Activated T-helper 9 cell treated with anti-CD3 and anti-CD28 coated beads, Interleukin-2, amount 50 U/mL, for 16 hours (primary cell): ENCODE results near the gene FLT3LG.
"Not testable (repeated sequence)": the region's sequence is repeated elsewhere in the genome, so short reads cannot be mapped to it uniquely, and the experiment has no call there.

Experiments used
- DNase-seq: peaks from one replicate; pipeline ENCODE4 v3.0.0-alpha.2; 2020; ENCODE audit warnings: low read depth

Gene FLT3LG

DNA sequence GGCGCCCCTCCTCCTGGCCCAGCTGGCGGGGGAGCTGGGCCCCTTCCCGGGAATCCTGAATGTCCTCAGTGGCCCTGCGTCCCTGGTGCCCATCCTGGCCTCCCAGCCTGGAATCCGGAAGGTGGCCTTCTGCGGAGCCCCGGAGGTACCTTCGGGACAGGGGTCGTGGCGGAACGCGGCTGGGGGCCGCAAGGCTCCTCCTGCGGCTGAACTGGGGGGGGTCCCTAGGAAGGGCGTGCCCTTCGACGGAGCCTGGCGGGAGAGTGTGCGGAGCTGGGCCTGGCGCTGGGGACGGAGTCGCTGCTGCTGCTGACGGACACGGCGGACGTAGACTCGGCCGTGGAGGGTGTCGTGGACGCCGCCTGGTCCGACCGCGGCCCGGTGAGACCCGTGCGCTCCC, 12.4 kb upstream of the FLT3LG start:
- no peak for DNase-seq

- DNase-seq = no peak
Measured at GRCh38 chr19:49462492-49462891, 11.5 kb upstream of the FLT3LG start.

DNA sequence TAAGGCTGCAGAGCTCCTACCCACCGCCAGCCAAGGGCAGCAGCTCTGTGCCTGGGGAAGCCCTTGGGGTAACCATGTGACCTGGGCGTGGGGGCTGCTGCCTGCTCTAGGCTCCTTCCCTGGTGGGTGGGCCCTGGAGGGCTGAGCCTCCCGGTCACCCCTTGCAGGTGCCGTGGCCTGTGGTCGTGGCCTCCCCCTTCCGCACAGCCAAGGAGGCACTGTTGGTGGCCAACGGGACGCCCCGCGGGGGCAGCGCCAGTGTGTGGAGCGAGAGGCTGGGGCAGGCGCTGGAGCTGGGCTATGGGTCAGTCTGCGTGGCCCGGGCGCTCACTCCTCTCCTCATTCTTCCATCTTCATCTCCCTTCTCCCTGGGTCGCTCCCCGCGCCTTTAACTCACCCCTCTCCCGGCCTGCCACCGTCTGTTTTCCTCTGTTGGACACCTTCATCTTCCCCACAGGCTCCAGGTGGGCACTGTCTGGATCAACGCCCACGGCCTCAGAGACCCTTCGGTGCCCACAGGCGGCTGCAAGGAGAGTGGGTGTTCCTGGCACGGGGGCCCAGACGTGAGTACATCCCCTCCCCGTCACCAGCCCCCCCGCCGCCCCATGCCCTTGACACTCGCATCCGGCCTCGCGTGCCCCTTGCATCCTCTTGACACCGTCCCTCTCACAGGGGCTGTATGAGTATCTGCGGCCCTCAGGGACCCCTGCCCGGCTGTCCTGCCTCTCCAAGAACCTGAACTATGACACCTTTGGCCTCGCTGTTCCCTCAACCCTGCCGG, 9.9 kb upstream of the FLT3LG start:
- no peak for DNase-seq

DNA sequence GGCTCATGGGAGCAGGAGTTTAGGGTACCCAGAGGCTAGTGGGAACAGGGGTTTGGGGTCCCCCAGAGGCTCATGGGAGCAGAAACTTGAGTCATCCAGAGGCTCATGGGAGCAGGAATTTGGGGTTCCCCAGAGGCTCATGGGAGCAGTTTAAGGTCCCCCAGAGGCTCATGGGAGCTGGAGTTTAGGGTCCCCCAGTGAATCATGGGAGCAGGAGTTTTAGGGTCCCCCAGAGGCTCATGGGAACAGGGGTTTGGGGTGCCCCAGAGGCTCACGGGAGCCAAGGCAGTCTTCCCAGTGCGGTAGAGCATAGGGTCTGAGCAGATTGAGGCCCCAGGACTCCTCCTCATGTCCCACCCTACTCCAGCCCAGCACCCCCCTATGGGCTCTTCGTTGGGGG, 8.6 kb upstream of the FLT3LG start:
- no peak for DNase-seq

GRCh38 chr19:49468199-49468598, 5.8 kb upstream of the FLT3LG start:
- DNase-seq = no peak

DNA sequence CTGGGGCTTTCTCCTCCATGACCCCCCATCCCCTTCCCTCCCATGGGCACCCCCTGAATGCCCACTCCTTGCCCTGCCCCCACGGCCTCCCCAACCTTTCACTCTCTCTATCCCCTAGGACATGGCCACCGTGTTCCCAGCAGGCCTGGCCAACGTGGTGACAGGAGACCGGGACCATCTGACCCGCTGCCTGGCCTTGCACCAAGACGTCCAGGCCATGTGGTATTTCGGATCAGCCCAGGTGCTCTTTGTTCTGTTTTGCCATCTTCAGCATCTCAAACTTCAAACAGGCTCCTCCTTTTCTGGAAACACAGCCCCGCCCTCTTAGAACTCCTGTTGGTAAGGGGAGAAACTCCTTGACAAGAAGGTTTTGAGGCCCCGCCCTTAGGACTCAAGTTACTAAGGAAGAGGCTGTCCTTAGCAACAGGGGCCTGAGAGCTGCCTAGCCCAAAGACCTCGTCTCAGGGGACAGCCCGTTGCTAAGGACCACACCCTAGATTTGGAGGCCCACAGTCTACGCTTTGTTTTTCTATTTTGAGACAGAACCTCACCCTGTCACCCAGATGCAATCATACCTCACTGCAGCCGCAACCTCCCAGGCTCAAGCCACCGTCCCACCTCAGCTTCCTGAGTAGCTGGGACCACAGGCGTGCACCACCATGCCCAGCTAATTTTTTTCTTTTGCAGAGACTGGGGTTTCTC, 5.1 kb upstream of the FLT3LG start:
- peak; percentile 57 for DNase-seq

DNA sequence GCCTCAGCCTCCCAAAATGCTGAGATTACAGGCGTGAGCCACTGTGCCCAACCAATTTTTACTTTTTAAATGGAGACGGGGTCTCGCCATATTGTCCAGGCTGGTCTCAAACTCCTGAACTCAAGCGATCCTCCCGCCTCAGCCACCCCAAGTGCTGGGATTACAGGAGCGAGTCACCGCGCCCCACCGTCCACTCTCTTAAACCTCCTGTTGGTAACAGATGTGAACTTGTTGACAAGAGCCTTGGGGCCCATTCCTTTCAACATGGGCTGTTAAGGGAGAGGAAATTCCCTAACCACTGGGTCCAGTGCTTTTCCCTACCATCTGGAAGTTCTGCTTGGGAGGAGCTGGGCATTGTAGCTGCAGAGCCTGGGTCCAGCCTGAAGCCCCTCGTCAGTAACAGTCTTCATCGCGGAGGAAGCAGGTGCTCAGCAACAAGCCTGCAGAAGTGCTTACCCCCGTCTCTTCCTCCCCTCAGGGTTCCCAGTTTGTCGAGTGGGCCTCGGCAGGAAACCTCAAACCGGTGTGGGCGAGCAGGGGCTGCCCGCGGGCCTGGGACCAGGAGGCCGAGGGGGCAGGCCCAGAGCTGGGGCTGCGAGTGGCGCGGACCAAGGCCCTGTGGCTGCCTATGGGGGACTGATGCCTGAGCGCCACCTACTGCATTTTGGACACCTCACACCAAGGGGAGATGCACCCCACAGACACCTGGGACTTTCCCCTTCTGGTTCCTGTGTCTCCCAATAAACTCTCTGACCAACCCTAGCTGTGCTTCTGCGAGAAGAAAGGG, 4.0 kb upstream of the FLT3LG start:
- DNase-seq = peak; percentile 64

- no peak for DNase-seq
Measured at GRCh38 chr19:49470615-49470978, 3.4 kb upstream of the FLT3LG start.

GRCh38 chr19:49472936-49473335, 1.1 kb upstream of the FLT3LG start:
- DNase-seq = no peak

- DNase-seq = not testable (repeated sequence)
Measured at GRCh38 chr19:49473501-49473867, 531 bp upstream of the FLT3LG start.

GRCh38 chr19:49474542-49474924, 518 bp downstream of the FLT3LG start:
- no peak for DNase-seq

GRCh38 chr19:49475191-49475917, 1.3 kb downstream of the FLT3LG start:
- no peak for DNase-seq

DNA sequence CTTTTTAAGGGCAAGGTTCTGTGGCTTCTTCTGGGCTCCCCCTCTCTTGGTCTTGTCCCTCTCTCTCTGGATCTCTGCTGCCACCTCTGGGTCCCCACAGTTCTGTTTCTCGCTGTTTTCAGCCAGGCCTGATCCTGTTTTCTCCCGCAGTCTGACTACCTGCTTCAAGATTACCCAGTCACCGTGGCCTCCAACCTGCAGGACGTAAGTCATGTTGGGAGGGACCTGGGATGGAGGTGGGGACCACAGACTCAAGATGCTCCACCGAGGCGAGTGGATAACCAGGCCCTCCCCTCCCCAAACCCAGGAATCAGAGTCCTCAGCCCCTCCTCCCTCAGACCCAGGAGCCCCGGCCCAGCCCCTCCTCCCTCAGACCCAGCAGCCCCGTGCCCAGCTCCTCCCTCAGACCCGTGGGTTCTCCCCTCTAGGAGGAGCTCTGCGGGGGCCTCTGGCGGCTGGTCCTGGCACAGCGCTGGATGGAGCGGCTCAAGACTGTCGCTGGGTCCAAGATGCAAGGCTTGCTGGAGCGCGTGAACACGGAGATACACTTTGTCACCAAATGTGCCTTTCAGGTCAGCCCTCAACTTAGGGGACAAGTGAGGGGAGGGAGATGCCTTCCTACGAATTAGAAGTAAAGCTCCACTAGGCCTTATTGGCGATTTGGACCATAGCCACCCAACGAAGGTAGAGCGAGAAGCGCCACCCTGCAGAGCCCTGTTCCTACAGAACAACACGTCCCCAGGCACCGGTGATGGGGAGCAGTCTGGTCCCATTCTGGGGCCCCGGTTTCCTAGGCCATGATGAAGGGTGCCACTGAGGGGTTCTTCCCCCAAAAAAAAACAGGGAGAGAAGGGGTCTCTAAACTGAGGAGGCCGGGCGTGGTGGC, 2.2 kb downstream of the FLT3LG start:
- DNase-seq = peak; percentile 66

DNA sequence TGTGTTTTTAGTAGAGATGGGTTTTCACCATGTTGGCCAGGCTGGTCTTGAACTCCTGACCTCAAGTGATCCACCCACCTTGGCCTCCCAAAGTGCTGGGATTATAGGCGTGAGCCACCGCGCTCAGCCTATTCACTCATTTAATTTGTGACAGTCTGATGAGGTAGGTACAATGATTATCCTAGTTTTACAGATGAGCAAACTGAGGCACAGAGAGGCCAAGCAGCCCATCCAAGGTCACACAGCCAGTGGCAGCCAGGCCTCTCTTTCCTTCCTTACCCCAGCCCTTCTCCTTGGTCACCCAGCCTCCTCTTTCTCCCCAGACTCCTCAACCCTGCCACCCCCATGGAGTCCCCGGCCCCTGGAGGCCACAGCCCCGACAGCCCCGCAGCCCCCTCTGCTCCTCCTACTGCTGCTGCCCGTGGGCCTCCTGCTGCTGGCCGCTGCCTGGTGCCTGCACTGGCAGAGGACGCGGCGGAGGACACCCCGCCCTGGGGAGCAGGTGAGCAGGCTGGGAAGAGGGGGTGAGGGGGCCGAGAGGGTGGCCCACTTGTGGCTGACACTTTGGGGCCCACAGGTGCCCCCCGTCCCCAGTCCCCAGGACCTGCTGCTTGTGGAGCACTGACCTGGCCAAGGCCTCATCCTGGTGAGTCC, 6.1 kb downstream of the FLT3LG start:
- DNase-seq = no peak

GRCh38 chr19:49481020-49481683, 7.1 kb downstream of the FLT3LG start:
- DNase-seq = no peak

- DNase-seq = no peak
Measured at GRCh38 chr19:49486232-49486631, 12.2 kb downstream of the FLT3LG start.

- DNase-seq = no peak
Measured at GRCh38 chr19:49486710-49487276, 12.8 kb downstream of the FLT3LG start.

GRCh38 chr19:49487277-49488045, 13.4 kb downstream of the FLT3LG start, which contains the start of gene RPL13A:
Gene RPL13A, plus strand, starts transcription at chr19:49487608. Its CDS starts 22 bp downstream, at chr19:49487630.
- peak; percentile 100 for DNase-seq
